GM21360 (cell line): ENCODE data around the gene MTERF2.

Source experiments
- ATAC-seq: cut with Tn5 transposase; IDR thresholded peaks from one replicate; pipeline ENCODE4 v1.9.1; 2021; ENCODE audit warnings: mild to moderate bottlenecking, moderate library complexity; ENCODE audit not compliant: unreplicated experiment

MTERF2 gene

GRCh38 chr12:106955377-106956047 is 31.4 kb downstream of the MTERF2 start, which contains the start of gene TMEM263:
TMEM263 (plus strand) TSS chr12:106955907; CDS start chr12:106967117, 11,210 bp downstream.
- peak; percentile 85 for ATAC-seq

- ATAC-seq = peak; percentile 10
Measured at GRCh38 chr12:106954462-106955376, 32.2 kb downstream of the MTERF2 start.

GRCh38 chr12:106953352-106954250 is 33.3 kb downstream of the MTERF2 start:
- ATAC-seq = no peak

- no peak for ATAC-seq
Measured at GRCh38 chr12:106950591-106950990, 36.4 kb downstream of the MTERF2 start.

GRCh38 chr12:106947461-106947860 is 39.5 kb downstream of the MTERF2 start:
- no peak for ATAC-seq

- ATAC-seq = no peak
Measured at GRCh38 chr12:106945261-106945851, 41.6 kb downstream of the MTERF2 start.

- no peak for ATAC-seq
Measured at GRCh38 chr12:106942775-106943174, 44.2 kb downstream of the MTERF2 start.

GRCh38 chr12:106941481-106942156 is 45.3 kb downstream of the MTERF2 start:
- no peak for ATAC-seq

GRCh38 chr12:106934277-106934676 is 52.7 kb downstream of the MTERF2 start:
- ATAC-seq = no peak
